Pons (tissue), 1 donor: ENCODE results near the gene STAG1.
A peak's percentile ranks its signal among the peaks of the same experiment; 100 is the strongest.
"Not testable (repeated sequence)": the region's sequence is repeated elsewhere in the genome, so short reads cannot be mapped to it uniquely, and the experiment has no call there.

Experiments used
- DNase-seq: peaks from one replicate; pipeline ENCODE4 v3.0.0-alpha.2; 2016; ENCODE audit warnings: low spot score

The STAG1 gene

GRCh38 chr3:136703429-136703828, 48.7 kb downstream of the STAG1 start:
- no peak for DNase-seq

- DNase-seq = no peak
Observed at GRCh38 chr3:136699271-136699828, 52.8 kb downstream of the STAG1 start.

- no peak for DNase-seq
Observed at GRCh38 chr3:136698361-136698760, 53.8 kb downstream of the STAG1 start.

- no peak for DNase-seq
Observed at GRCh38 chr3:136696797-136697196, 55.4 kb downstream of the STAG1 start.

GRCh38 chr3:136694321-136694720, 57.9 kb downstream of the STAG1 start:
- DNase-seq = no peak

- no peak for DNase-seq
Observed at GRCh38 chr3:136690599-136690998, 61.6 kb downstream of the STAG1 start.

GRCh38 chr3:136685882-136686281, 66.3 kb downstream of the STAG1 start:
- DNase-seq = no peak

- no peak for DNase-seq
Observed at GRCh38 chr3:136682740-136683312, 69.4 kb downstream of the STAG1 start.

- DNase-seq = no peak
Observed at GRCh38 chr3:136678981-136679380, 73.2 kb downstream of the STAG1 start.

GRCh38 chr3:136676009-136676408, 76.2 kb downstream of the STAG1 start:
- no peak for DNase-seq

- DNase-seq = no peak
Observed at GRCh38 chr3:136675150-136675858, 76.9 kb downstream of the STAG1 start.

GRCh38 chr3:136672457-136672856, 79.7 kb downstream of the STAG1 start:
- no peak for DNase-seq

- DNase-seq = no peak
Observed at GRCh38 chr3:136671921-136672320, 80.3 kb downstream of the STAG1 start.

GRCh38 chr3:136670166-136670565, 82.0 kb downstream of the STAG1 start:
- no peak for DNase-seq

GRCh38 chr3:136667081-136667480, 85.1 kb downstream of the STAG1 start:
- no peak for DNase-seq

GRCh38 chr3:136666301-136666700, 85.9 kb downstream of the STAG1 start:
- not testable (repeated sequence) for DNase-seq

GRCh38 chr3:136664771-136665170, 87.4 kb downstream of the STAG1 start:
- no peak for DNase-seq

- no peak for DNase-seq
Observed at GRCh38 chr3:136661282-136661681, 90.9 kb downstream of the STAG1 start.

- peak; percentile 95 for DNase-seq
Observed at GRCh38 chr3:136658946-136659682, 93.1 kb downstream of the STAG1 start.

GRCh38 chr3:136657526-136657925, 94.7 kb downstream of the STAG1 start:
- DNase-seq = no peak

- no peak for DNase-seq
Observed at GRCh38 chr3:136653628-136654027, 98.5 kb downstream of the STAG1 start.

GRCh38 chr3:136651581-136651980, 100.6 kb downstream of the STAG1 start:
- DNase-seq = no peak

- DNase-seq = no peak
Observed at GRCh38 chr3:136650461-136650860, 101.7 kb downstream of the STAG1 start.
